Dendritic cell treated with granulocyte-macrophage colony-stimulating factor and Interleukin-4, amounts not matched to agents 40 ng/mL and 50 ng/mL, for 4 days (primary cell): ENCODE results near the gene PI4KA.
"Not testable (repeated sequence)": the region's sequence is repeated elsewhere in the genome, so short reads cannot be mapped to it uniquely, and the experiment has no call there.

Experiments used
- H3K27ac Mint-ChIP-seq: one replicate; pipeline ENCODE4 v1.8.0; 2022; ENCODE audit warnings: mild to moderate bottlenecking, mixed read lengths
- H3K27me3 Mint-ChIP-seq: one replicate; pipeline ENCODE4 v1.8.0; 2022; ENCODE audit warnings: mild to moderate bottlenecking, mixed read lengths
- H3K36me3 Mint-ChIP-seq: one replicate; pipeline ENCODE4 v1.8.0; 2022; ENCODE audit warnings: low read depth, mixed read lengths
- H3K4me1 Mint-ChIP-seq: one replicate; pipeline ENCODE4 v1.8.0; 2022; ENCODE audit warnings: low read depth, mixed read lengths
- H3K4me3 Mint-ChIP-seq: one replicate; pipeline ENCODE4 v1.8.0; 2022; ENCODE audit warnings: mild to moderate bottlenecking, moderate library complexity, mixed read lengths
- H3K9me3 Mint-ChIP-seq: one replicate; pipeline ENCODE4 v1.8.0; 2022; ENCODE audit warnings: mixed read lengths
- intact Hi-C: fragments of 100-400 bp; cut with micrococcal nuclease; formaldehyde crosslinking; loops from one replicate; pipeline ENCODE4 v1.15.0; 2022

The PI4KA gene

GRCh38 chr22:20771918-20772625, 86.5 kb downstream of the PI4KA start:
- H3K27me3 Mint-ChIP-seq, result no peaks in the 10 kb centered on the region
- peaks cover 13% of the 10 kb centered on the region for H3K4me1 Mint-ChIP-seq
- peaks cover 82% of the 10 kb centered on the region for H3K36me3 Mint-ChIP-seq
- H3K9me3 Mint-ChIP-seq, result peaks cover 16% of the 10 kb centered on the region
- intact Hi-C loops, result no loop called here
- no peak overlapping the region for H3K4me3 Mint-ChIP-seq
- H3K27ac Mint-ChIP-seq, result no peak overlapping the region

GRCh38 chr22:20769496-20769826, 89.2 kb downstream of the PI4KA start:
- peaks cover 16% of the 10 kb centered on the region for H3K9me3 Mint-ChIP-seq
- peaks cover 13% of the 10 kb centered on the region for H3K4me1 Mint-ChIP-seq
- intact Hi-C loops, H3K27me3 Mint-ChIP-seq, H3K27ac Mint-ChIP-seq, H3K4me3 Mint-ChIP-seq: not testable (repeated sequence)
- H3K36me3 Mint-ChIP-seq, result peaks cover 82% of the 10 kb centered on the region

GRCh38 chr22:20766530-20766929, 92.1 kb downstream of the PI4KA start:
- Mint-ChIP-seq H3K4me1 (peaks cover 13% of the 10 kb centered on the region), H3K9me3 (peaks cover 16% of the 10 kb centered on the region), H3K27me3 (no peaks in the 10 kb centered on the region), H3K4me3 (no peak overlapping the region), H3K27ac (no peak overlapping the region), H3K36me3 (peaks cover 87% of the 10 kb centered on the region)
- intact Hi-C loops, result no loop called here

- H3K4me3 Mint-ChIP-seq, result no peak overlapping the region
- peaks cover 16% of the 10 kb centered on the region for H3K9me3 Mint-ChIP-seq
- H3K4me1 Mint-ChIP-seq, result peaks cover 13% of the 10 kb centered on the region
- peaks cover 86% of the 10 kb centered on the region for H3K36me3 Mint-ChIP-seq
- intact Hi-C loops, result no loop called here
- no peak overlapping the region for H3K27ac Mint-ChIP-seq
- H3K27me3 Mint-ChIP-seq, result no peaks in the 10 kb centered on the region
Observed at GRCh38 chr22:20765938-20766337, 92.7 kb downstream of the PI4KA start.

GRCh38 chr22:20764729-20765128, 93.9 kb downstream of the PI4KA start:
- H3K36me3 Mint-ChIP-seq, result peaks cover 85% of the 10 kb centered on the region
- H3K9me3 Mint-ChIP-seq, result peaks cover 16% of the 10 kb centered on the region
- no peak overlapping the region for H3K4me3 Mint-ChIP-seq
- H3K27ac Mint-ChIP-seq, result no peak overlapping the region
- intact Hi-C loops, result no loop called here
- no peaks in the 10 kb centered on the region for H3K27me3 Mint-ChIP-seq
- peaks cover 13% of the 10 kb centered on the region for H3K4me1 Mint-ChIP-seq

- Mint-ChIP-seq H3K27ac (no peak overlapping the region), H3K27me3 (no peaks in the 10 kb centered on the region), H3K4me3 (no peak overlapping the region), H3K4me1 (peaks cover 12% of the 10 kb centered on the region), H3K36me3 (peaks cover 85% of the 10 kb centered on the region), H3K9me3 (peaks cover 13% of the 10 kb centered on the region)
- intact Hi-C loops, result no loop called here
Observed at GRCh38 chr22:20764471-20764720, 94.2 kb downstream of the PI4KA start.

- Mint-ChIP-seq H3K4me3 (no peak overlapping the region), H3K36me3 (peaks cover 86% of the 10 kb centered on the region), H3K4me1 (peaks cover 6% of the 10 kb centered on the region), H3K27ac (no peak overlapping the region), H3K9me3 (peaks cover 7% of the 10 kb centered on the region), H3K27me3 (no peaks in the 10 kb centered on the region)
- intact Hi-C loops, result no loop called here
Observed at GRCh38 chr22:20763630-20764470, 94.8 kb downstream of the PI4KA start.

GRCh38 chr22:20762233-20762796, 96.3 kb downstream of the PI4KA start:
- Mint-ChIP-seq H3K9me3 (no peaks in the 10 kb centered on the region), H3K4me1 (peaks cover 7% of the 10 kb centered on the region), H3K27me3 (no peaks in the 10 kb centered on the region), H3K27ac (no peak overlapping the region), H3K36me3 (peaks cover 93% of the 10 kb centered on the region), H3K4me3 (no peak overlapping the region)
- intact Hi-C loops, result no loop called here

GRCh38 chr22:20761536-20761935, 97.1 kb downstream of the PI4KA start:
- Mint-ChIP-seq H3K27ac (no peak overlapping the region), H3K36me3 (peaks cover 97% of the 10 kb centered on the region), H3K27me3 (no peaks in the 10 kb centered on the region), H3K4me3 (no peak overlapping the region), H3K4me1 (peaks cover 14% of the 10 kb centered on the region), H3K9me3 (no peaks in the 10 kb centered on the region)
- intact Hi-C loops, result no loop called here

GRCh38 chr22:20760084-20760483, 98.5 kb downstream of the PI4KA start:
- H3K27me3 Mint-ChIP-seq, result no peaks in the 10 kb centered on the region
- no peak overlapping the region for H3K27ac Mint-ChIP-seq
- intact Hi-C loops, result no loop called here
- no peak overlapping the region for H3K4me3 Mint-ChIP-seq
- peaks cover 14% of the 10 kb centered on the region for H3K4me1 Mint-ChIP-seq
- H3K9me3 Mint-ChIP-seq, result no peaks in the 10 kb centered on the region
- peaks cover 91% of the 10 kb centered on the region for H3K36me3 Mint-ChIP-seq

- Mint-ChIP-seq H3K4me3 (no peak overlapping the region), H3K4me1 (peaks cover 14% of the 10 kb centered on the region), H3K27ac (no peak overlapping the region), H3K36me3 (peaks cover 89% of the 10 kb centered on the region), H3K9me3 (no peaks in the 10 kb centered on the region), H3K27me3 (no peaks in the 10 kb centered on the region)
- intact Hi-C loops, result no loop called here
Observed at GRCh38 chr22:20758688-20759087, 99.9 kb downstream of the PI4KA start.

- Mint-ChIP-seq H3K27ac (no peak overlapping the region), H3K9me3 (no peaks in the 10 kb centered on the region), H3K36me3 (peaks cover 89% of the 10 kb centered on the region), H3K4me1 (peaks cover 14% of the 10 kb centered on the region), H3K4me3 (no peak overlapping the region), H3K27me3 (no peaks in the 10 kb centered on the region)
- intact Hi-C loops, result no loop called here
Observed at GRCh38 chr22:20756846-20757245, 101.8 kb downstream of the PI4KA start.

GRCh38 chr22:20752873-20753272, 105.7 kb downstream of the PI4KA start:
- Mint-ChIP-seq H3K4me1 (peaks cover 50% of the 10 kb centered on the region), H3K4me3 (no peak overlapping the region), H3K36me3 (peaks cover 85% of the 10 kb centered on the region), H3K27me3 (peaks cover 5% of the 10 kb centered on the region), H3K27ac (no peak overlapping the region), H3K9me3 (no peaks in the 10 kb centered on the region)
- intact Hi-C loops, result no loop called here

GRCh38 chr22:20752104-20752741, 106.4 kb downstream of the PI4KA start:
- no peak overlapping the region for H3K27ac Mint-ChIP-seq
- H3K4me3 Mint-ChIP-seq, result no peak overlapping the region
- H3K9me3 Mint-ChIP-seq, result no peaks in the 10 kb centered on the region
- peaks cover 85% of the 10 kb centered on the region for H3K36me3 Mint-ChIP-seq
- intact Hi-C loops, result no loop called here
- H3K27me3 Mint-ChIP-seq, result peaks cover 5% of the 10 kb centered on the region
- peaks cover 44% of the 10 kb centered on the region for H3K4me1 Mint-ChIP-seq
